Caco-2 (cell line): ENCODE measurements around the gene PPP6R2. TPM values are rescaled to one million over a fixed set of nuclear protein-coding genes. Genes with fewer than 3 reads are reported as not detected.

Experiments
- BruUV-seq: library from RNA; stranded (reverse); fragments of 400-500 nt; replicated peaks from 2 replicates; lab custom pipeline; 2021; lab: Mats Ljungman, UMichigan
- CTCF ChIA-PET: fragments of 300-600 bp; sonication (Branson Sonifier 250); formaldehyde crosslinking; loops from one replicate; lab custom pipeline; 2022; ENCODE audit warnings: antibody characterized with exemption; lab: Charles Lee
- POLR2A ChIA-PET: fragments of 300-600 bp; sonication (Branson Sonifier 250); formaldehyde crosslinking; loops from one replicate; lab custom pipeline; 2022; ENCODE audit warnings: antibody characterized with exemption; lab: Charles Lee
- DNase-seq, 2 experiments: peaks; one replicate each; pipeline versions ENCODE4 v3.0.0 to v3.0.0-alpha.2; 2020 to 2022
- H3K27me3 ChIP-seq: replicated peaks from 2 replicates; pipeline ENCODE4 v1.6.0; 2011; ENCODE audit warnings: low read length; ENCODE audit not compliant: control insufficient read depth, insufficient read depth
- H3K36me3 ChIP-seq: 2 replicates; pipeline ENCODE4 v1.5.1; 2011; ENCODE audit warnings: low read length; ENCODE audit not compliant: control insufficient read depth, insufficient read depth
- H3K4me1 ChIP-seq: fragments of 250-450 bp; sonication (Bioruptor Pico); 2 replicates; pipeline ENCODE4 v1.5.1; 2020; ENCODE audit warnings: mild to moderate bottlenecking
- H3K4me3 ChIP-seq: 2 replicates; pipeline ENCODE4 v1.5.1; 2011; ENCODE audit warnings: low read depth, mild to moderate bottlenecking, control low read depth, low read length
- H3K9me3 ChIP-seq: fragments of 250-450 bp; sonication (Bioruptor Pico); 2 replicates; pipeline ENCODE4 v1.5.1; 2020; ENCODE audit warnings: mild to moderate bottlenecking, moderate library complexity
- H3K27ac Mint-ChIP-seq: one replicate; pipeline ENCODE4 v1.8.0; 2022; ENCODE audit warnings: mixed read lengths; ENCODE audit not compliant: unreplicated experiment
- H3K27me3 Mint-ChIP-seq: one replicate; pipeline ENCODE4 v1.8.0; 2022; ENCODE audit warnings: mixed read lengths; ENCODE audit not compliant: insufficient read depth, unreplicated experiment
- H3K36me3 Mint-ChIP-seq: one replicate; pipeline ENCODE4 v1.8.0; 2022; ENCODE audit warnings: mild to moderate bottlenecking, mixed read lengths; ENCODE audit not compliant: insufficient read depth, unreplicated experiment
- H3K4me1 Mint-ChIP-seq: one replicate; pipeline ENCODE4 v1.8.0; 2022; ENCODE audit warnings: low read depth, mixed read lengths; ENCODE audit not compliant: unreplicated experiment
- H3K4me3 Mint-ChIP-seq: one replicate; pipeline ENCODE4 v1.8.0; 2022; ENCODE audit warnings: mild to moderate bottlenecking, moderate library complexity, mixed read lengths; ENCODE audit not compliant: unreplicated experiment
- H3K9me3 Mint-ChIP-seq: one replicate; pipeline ENCODE4 v1.8.0; 2022; ENCODE audit warnings: mixed read lengths; ENCODE audit not compliant: unreplicated experiment
- CTCF ChIP-seq, 2 experiments: fragments of 200-600 bp in 1 of 2; IDR thresholded peaks; 1 replicate in 1 of 2; 2 replicates in 1 of 2; pipeline versions ENCODE4 v1.5.1 to v1.8.0; 2011 to 2022; ENCODE audit warnings: antibody characterized with exemption in 1 of 2, control low read depth in 1 of 2, inconsistent platforms in 1 of 2, low read depth in 1 of 2, low read length in 1 of 2, mild to moderate bottlenecking in 1 of 2, moderate library complexity in 1 of 2; ENCODE audit not compliant: insufficient read depth in 1 of 2, severe bottlenecking in 1 of 2, unreplicated experiment in 1 of 2
- intact Hi-C: fragments of 100-400 bp; cut with micrococcal nuclease; formaldehyde crosslinking; loops from one replicate; pipeline ENCODE4 v1.10.0; 2022; ENCODE audit not compliant: unreplicated experiment
- total RNA-seq: library from RNA; stranded (reverse); gene quantifications from 2 replicates; pipeline ENCODE4 v1.2.3, GENCODE V29; 2022

PPP6R2 gene
- total RNA-seq, 1 experiment from 2014 or later: 60.7 TPM

GRCh38 chr22:50401907-50402306 lies 58.8 kb downstream of the PPP6R2 start:
- H3K4me3 Mint-ChIP-seq: no peak overlapping the region
- no peaks in the 10 kb centered on the region for H3K27me3 Mint-ChIP-seq
- CTCF ChIA-PET: no interaction called here
- peaks cover 6% of the 10 kb centered on the region for H3K4me1 Mint-ChIP-seq
- no TSS peak for BruUV-seq
- H3K4me1 ChIP-seq: peaks cover 16% of the 10 kb centered on the region
- POLR2A ChIA-PET: no interaction called here
- peaks cover 5% of the 10 kb centered on the region for H3K36me3 ChIP-seq
- H3K36me3 Mint-ChIP-seq: peaks cover 70% of the 10 kb centered on the region
- no peak for TF ChIP-seq CTCF (IDR thresholded peaks at IDR 0.05; ENCODE audit: insufficient read depth in 1 of 2, low read depth in 1 of 2, low read length in 1 of 2, severe bottlenecking in 1 of 2, unreplicated experiment in 1 of 2)
- intact Hi-C loops: no loop called here
- no peaks in the 10 kb centered on the region for H3K9me3 Mint-ChIP-seq
- no peaks in the 10 kb centered on the region for H3K27me3 ChIP-seq
- H3K4me3 ChIP-seq: no peak overlapping the region
- H3K27ac Mint-ChIP-seq: no peak overlapping the region
- H3K9me3 ChIP-seq: no peaks in the 10 kb centered on the region
- DNase-seq: no peak

GRCh38 chr22:50403701-50404101 lies 60.6 kb downstream of the PPP6R2 start:
- intact Hi-C loops: no loop called here
- ChIA-PET CTCF (no interaction called here), POLR2A (no interaction called here)
- Mint-ChIP-seq H3K9me3 (no peaks in the 10 kb centered on the region), H3K4me3 (no peak overlapping the region), H3K27me3 (no peaks in the 10 kb centered on the region), H3K27ac (peak overlapping the region; percentile 26), H3K36me3 (peaks cover 72% of the 10 kb centered on the region), H3K4me1 (no peaks in the 10 kb centered on the region)
- H3K36me3 ChIP-seq: peaks cover 5% of the 10 kb centered on the region
- H3K9me3 ChIP-seq: no peaks in the 10 kb centered on the region
- no peak for DNase-seq
- TF ChIP-seq CTCF (IDR thresholded peaks at IDR 0.05; ENCODE audit: insufficient read depth in 1 of 2, low read depth in 1 of 2, low read length in 1 of 2, severe bottlenecking in 1 of 2, unreplicated experiment in 1 of 2): no peak
- BruUV-seq: no TSS peak
- H3K4me1 ChIP-seq: peaks cover 10% of the 10 kb centered on the region
- H3K4me3 ChIP-seq: no peak overlapping the region
- no peaks in the 10 kb centered on the region for H3K27me3 ChIP-seq

DNA sequence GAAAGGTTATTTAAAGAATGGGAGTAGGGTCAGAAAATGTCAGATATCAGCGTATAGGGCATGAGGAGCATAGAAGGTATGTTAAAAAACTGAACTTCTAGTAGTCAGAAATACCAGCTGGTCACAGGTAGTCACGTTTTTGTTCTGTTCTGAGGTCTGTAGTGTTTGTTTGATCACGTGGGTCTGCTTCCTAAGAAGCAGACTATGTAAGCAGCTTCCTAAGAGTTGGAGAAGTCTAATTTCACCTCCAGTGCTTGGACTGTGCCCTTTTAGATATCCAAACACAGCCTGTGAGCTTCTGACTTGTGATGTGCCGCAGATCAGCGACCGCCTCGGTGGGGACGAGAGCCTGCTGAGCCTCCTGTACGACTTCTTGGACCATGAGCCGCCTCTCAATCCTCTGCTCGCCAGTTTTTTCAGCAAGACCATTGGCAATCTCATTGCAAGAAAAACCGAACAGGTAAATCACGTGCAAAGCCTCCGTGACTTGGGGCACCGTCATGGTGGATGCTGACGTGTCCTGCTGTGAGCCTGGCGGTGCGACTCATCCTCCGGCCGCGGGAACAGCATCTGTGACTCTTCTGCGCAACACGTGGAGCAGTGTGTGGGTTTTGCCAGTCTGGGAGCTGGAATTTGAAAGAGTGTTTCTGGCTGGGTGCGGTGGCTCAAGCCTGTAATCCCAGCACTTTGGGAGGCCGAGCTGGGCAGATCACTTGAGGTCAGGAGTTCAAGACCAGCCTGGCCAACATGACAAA lies 63.5 kb downstream of the PPP6R2 start:
- Mint-ChIP-seq H3K27ac (peak overlapping the region; percentile 29), H3K36me3 (peaks cover 52% of the 10 kb centered on the region), H3K27me3 (no peaks in the 10 kb centered on the region), H3K4me3 (no peak overlapping the region), H3K9me3 (no peaks in the 10 kb centered on the region), H3K4me1 (no peaks in the 10 kb centered on the region)
- Histone ChIP-seq H3K4me1 (no peaks in the 10 kb centered on the region), H3K9me3 (no peaks in the 10 kb centered on the region), H3K27me3 (no peaks in the 10 kb centered on the region), H3K36me3 (no peaks in the 10 kb centered on the region; the same call in none of the 2 replicates), H3K4me3 (no peak overlapping the region)
- intact Hi-C loops: no loop called here
- BruUV-seq: no TSS peak
- no peak for DNase-seq
- POLR2A ChIA-PET: no interaction called here
- TF ChIP-seq CTCF (IDR thresholded peaks at IDR 0.05; ENCODE audit: insufficient read depth in 1 of 2, low read depth in 1 of 2, low read length in 1 of 2, severe bottlenecking in 1 of 2, unreplicated experiment in 1 of 2): no peak
- CTCF ChIA-PET: no interaction called here
